HepG2 (cell line): ENCODE measurements around the gene POLR3H. TPM values are rescaled to one million over a fixed set of nuclear protein-coding genes. Genes with fewer than 3 reads are reported as not detected.
A peak's percentile ranks its signal among the peaks of the same experiment; 100 is the strongest.

Source experiments
- CTCF ChIP-seq: sonication (generic); formaldehyde crosslinking; IDR thresholded peaks from 2 replicates; pipeline ENCODE4 v1.5.0; 2020; ENCODE audit warnings: mild to moderate bottlenecking, missing genetic modification reagents, moderate library complexity
- HOXA3 ChIP-seq: sonication (generic); formaldehyde crosslinking; IDR thresholded peaks from 2 replicates; pipeline ENCODE4 v1.5.0; 2020; ENCODE audit warnings: missing genetic modification reagents
- JARID2 ChIP-seq: sonication (generic); formaldehyde crosslinking; IDR thresholded peaks from 2 replicates; pipeline ENCODE4 v1.8.1; 2023; ENCODE audit warnings: missing genetic modification reagents, inconsistent platforms; ENCODE audit not compliant: insufficient replicate concordance
- KDM1A ChIP-seq: IDR thresholded peaks from 2 replicates; pipeline ENCODE4 v1.6.1; 2016; ENCODE audit warnings: missing compliant biosample characterization
- MED1 ChIP-seq: sonication (generic); formaldehyde crosslinking; IDR thresholded peaks from 2 replicates; pipeline ENCODE4 v1.4.0; 2020; ENCODE audit warnings: missing genetic modification reagents
- RBM22 ChIP-seq: fragments of 200-400 bp; formaldehyde crosslinking; optimal IDR thresholded peaks from 2 replicates; pipeline ENCODE3; 2017; ENCODE audit warnings: mild to moderate bottlenecking, low read length, moderate library complexity
- SMAD1 ChIP-seq: sonication (generic); formaldehyde crosslinking; IDR thresholded peaks from 2 replicates; pipeline ENCODE4 v1.4.0; 2020; ENCODE audit warnings: missing genetic modification reagents, low read depth, mild to moderate bottlenecking, borderline replicate concordance
- SPEN ChIP-seq: sonication (generic); formaldehyde crosslinking; IDR thresholded peaks from 2 replicates; pipeline ENCODE4 v1.5.1; 2020; ENCODE audit warnings: low read depth, mild to moderate bottlenecking, missing genetic modification reagents
- TFAP4 ChIP-seq: sonication (generic); IDR thresholded peaks from 2 replicates; pipeline ENCODE4 v1.6.1; 2016; ENCODE audit warnings: low read depth, borderline replicate concordance
- ZEB1 ChIP-seq: IDR thresholded peaks from 2 replicates; pipeline ENCODE4 v1.6.1; 2012; ENCODE audit warnings: mild to moderate bottlenecking, low read depth, inconsistent platforms; ENCODE audit not compliant: insufficient replicate concordance
- ZIK1 ChIP-seq: sonication (generic); formaldehyde crosslinking; IDR thresholded peaks from 2 replicates; pipeline ENCODE4 v1.5.0; 2020; ENCODE audit warnings: mild to moderate bottlenecking, low read depth, missing genetic modification reagents, borderline replicate concordance
- ZNF160 ChIP-seq: sonication (generic); formaldehyde crosslinking; IDR thresholded peaks from 2 replicates; pipeline ENCODE4 v1.8.0; 2022; ENCODE audit warnings: mild to moderate bottlenecking, inconsistent platforms, missing genetic modification reagents
- ZNF20 ChIP-seq: sonication (generic); formaldehyde crosslinking; IDR thresholded peaks from 2 replicates; pipeline ENCODE4 v1.4.0; 2020; ENCODE audit warnings: mild to moderate bottlenecking, moderate library complexity, missing genetic modification reagents
- ZNF296 ChIP-seq: sonication (generic); formaldehyde crosslinking; conservative IDR thresholded peaks from 2 replicates; pipeline ENCODE4 v1.5.0; 2020; ENCODE audit warnings: mild to moderate bottlenecking, missing genetic modification reagents
- ZNF570 ChIP-seq: sonication (generic); formaldehyde crosslinking; IDR thresholded peaks from 2 replicates; pipeline ENCODE4 v1.4.0; 2020; ENCODE audit warnings: mild to moderate bottlenecking, missing genetic modification reagents, borderline replicate concordance
- ZNF75D ChIP-seq: sonication (generic); formaldehyde crosslinking; IDR thresholded peaks from 2 replicates; pipeline ENCODE4 v1.8.1; 2023; ENCODE audit warnings: missing genetic modification reagents, mild to moderate bottlenecking, borderline replicate concordance
- ZNF777 ChIP-seq: sonication (generic); formaldehyde crosslinking; IDR thresholded peaks from 2 replicates; pipeline ENCODE4 v1.4.0; 2020; ENCODE audit warnings: missing genetic modification reagents
- ZNF788 ChIP-seq: sonication (generic); formaldehyde crosslinking; IDR thresholded peaks from 2 replicates; pipeline ENCODE4 v1.5.0; 2020; ENCODE audit warnings: mild to moderate bottlenecking, missing genetic modification reagents, borderline replicate concordance
- polyA plus RNA-seq, 8 experiments: library from polyadenylated mRNA; depleted of rRNA in 3 of 8; stranded (reverse) in 7 of 8; unstranded in 1 of 8; fragments of >200 nt; fragmentation: Illumina TruSeq in 4 of 8; extraction: Trizol in 4 of 8; gene quantifications; 2 replicates each; pipeline versions ENCODE4 v1.2.1 to v1.2.3, GENCODE V29; 2011 to 2016; ENCODE audit warnings: low read depth in 4 of 8, missing spikeins in 1 of 8, mixed read lengths in 1 of 8; ENCODE audit not compliant: insufficient read depth in 1 of 8
- total RNA-seq, 5 experiments: library from RNA; depleted of rRNA; stranded (reverse); fragments of >200 nt; fragmentation: Illumina TruSeq; extraction: Trizol; gene quantifications; 2 replicates each; pipeline ENCODE4 v1.2.3, GENCODE V29; 2016; ENCODE audit warnings: low read depth in 1 of 5
- TF ChIP-seq, protein P1 (sequence below): sonication (generic); formaldehyde crosslinking; IDR thresholded peaks from 2 replicates; pipeline ENCODE4 v1.5.0; 2020; ENCODE audit warnings: mild to moderate bottlenecking, missing genetic modification reagents
- TF ChIP-seq, protein P2 (sequence below): sonication (generic); formaldehyde crosslinking; IDR thresholded peaks from 2 replicates; pipeline ENCODE4 v1.5.1; 2020; ENCODE audit warnings: missing genetic modification reagents, mild to moderate bottlenecking, borderline replicate concordance
- TF ChIP-seq, protein P3 (sequence below): sonication (generic); formaldehyde crosslinking; IDR thresholded peaks from 2 replicates; pipeline ENCODE4 v1.8.0; 2022; ENCODE audit warnings: mild to moderate bottlenecking, missing genetic modification reagents; ENCODE audit not compliant: insufficient replicate concordance

Gene POLR3H
- total and polyA plus RNA-seq, 2 of the 13 experiments (the other 11 are each of a cell fraction or from before 2014, with no cell fraction given): 10.3 to 28.6 TPM

DNA sequence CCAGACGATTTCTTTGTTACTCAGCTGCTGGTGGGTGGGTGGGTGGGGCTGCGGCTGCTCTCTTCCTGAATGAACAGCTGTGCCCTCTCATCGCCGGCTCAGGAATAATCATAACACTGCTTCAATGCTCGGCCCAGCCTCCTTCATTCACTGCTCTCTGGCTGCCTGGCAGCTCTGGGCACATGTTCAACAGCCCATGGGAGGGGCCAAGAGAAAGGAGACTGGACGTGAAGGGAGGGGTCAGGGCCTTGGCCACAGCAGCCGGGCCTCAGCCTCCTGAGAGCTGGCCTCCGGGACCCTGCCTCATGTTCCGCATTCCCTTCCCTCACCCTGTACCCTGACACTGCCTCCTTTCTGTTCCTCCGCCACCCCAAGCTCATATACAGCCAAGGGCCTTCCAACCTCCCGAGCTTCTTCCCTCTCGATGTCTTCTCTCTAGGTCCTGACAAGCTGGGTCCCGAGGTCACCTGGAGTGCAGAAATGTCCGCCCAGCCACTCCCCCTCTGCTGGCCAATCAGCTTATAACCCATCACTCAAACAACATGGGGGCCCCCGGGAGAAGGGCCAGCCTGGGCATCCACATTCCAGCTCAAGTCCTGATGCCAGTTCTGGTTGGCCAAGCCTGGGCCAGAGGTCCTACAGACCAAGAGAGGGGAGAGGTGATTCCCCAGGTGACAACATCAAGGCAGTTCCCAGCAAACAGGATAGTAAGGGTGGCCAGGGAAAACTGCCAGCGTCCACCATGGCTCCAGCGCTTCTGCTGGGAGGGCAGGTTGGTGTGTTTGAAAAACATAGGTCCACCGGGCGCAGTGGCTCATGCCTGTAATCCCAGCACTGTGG lies 13.4 kb upstream of the POLR3H start (continued):
- TF ChIP-seq TFAP4 (peak; percentile 7; the same call in 1 of the 2 replicates), SMAD1 (CRISPR knock-in tag) (no peak), ZNF788 (CRISPR knock-in tag) (no peak), ZNF20 (CRISPR knock-in tag) (no peak), KDM1A (CRISPR knock-in tag) (peak; percentile 9; the same call in 1 of the 2 replicates), MED1 (CRISPR knock-in tag) (0 out of 2 replicates have a peak, but pooled peaks have one; percentile 12), HOXA3 (CRISPR knock-in tag) (peak; percentile 17; the same call in 1 of the 2 replicates), RBM22 (no peak), ZNF570 (CRISPR knock-in tag) (no peak), JARID2 (no peak), SPEN (CRISPR knock-in tag) (no peak), ZNF160 (CRISPR knock-in tag) (no peak), ZNF777 (CRISPR knock-in tag) (0 out of 2 replicates have a peak, but pooled peaks have one; percentile 36), ZNF75D (CRISPR knock-in tag) (no peak), CTCF (CRISPR knock-in tag) (0 out of 2 replicates have a peak, but pooled peaks have one; percentile 10), ZIK1 (CRISPR knock-in tag) (no peak), ZNF296 (CRISPR knock-in tag) (no peak), ZEB1 (peak; percentile 58)
- TF ChIP-seq, protein P1, sequence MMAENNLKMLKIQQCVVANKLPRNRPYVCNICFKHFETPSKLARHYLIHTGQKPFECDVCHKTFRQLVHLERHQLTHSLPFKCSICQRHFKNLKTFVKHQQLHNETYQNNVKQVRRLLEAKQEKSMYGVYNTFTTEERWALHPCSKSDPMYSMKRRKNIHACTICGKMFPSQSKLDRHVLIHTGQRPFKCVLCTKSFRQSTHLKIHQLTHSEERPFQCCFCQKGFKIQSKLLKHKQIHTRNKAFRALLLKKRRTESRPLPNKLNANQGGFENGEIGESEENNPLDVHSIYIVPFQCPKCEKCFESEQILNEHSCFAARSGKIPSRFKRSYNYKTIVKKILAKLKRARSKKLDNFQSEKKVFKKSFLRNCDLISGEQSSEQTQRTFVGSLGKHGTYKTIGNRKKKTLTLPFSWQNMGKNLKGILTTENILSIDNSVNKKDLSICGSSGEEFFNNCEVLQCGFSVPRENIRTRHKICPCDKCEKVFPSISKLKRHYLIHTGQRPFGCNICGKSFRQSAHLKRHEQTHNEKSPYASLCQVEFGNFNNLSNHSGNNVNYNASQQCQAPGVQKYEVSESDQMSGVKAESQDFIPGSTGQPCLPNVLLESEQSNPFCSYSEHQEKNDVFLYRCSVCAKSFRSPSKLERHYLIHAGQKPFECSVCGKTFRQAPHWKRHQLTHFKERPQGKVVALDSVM (CRISPR knock-in tag): peak; percentile 75
- TF ChIP-seq, protein P2, sequence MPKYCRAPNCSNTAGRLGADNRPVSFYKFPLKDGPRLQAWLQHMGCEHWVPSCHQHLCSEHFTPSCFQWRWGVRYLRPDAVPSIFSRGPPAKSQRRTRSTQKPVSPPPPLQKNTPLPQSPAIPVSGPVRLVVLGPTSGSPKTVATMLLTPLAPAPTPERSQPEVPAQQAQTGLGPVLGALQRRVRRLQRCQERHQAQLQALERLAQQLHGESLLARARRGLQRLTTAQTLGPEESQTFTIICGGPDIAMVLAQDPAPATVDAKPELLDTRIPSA (CRISPR knock-in tag): no peak
- TF ChIP-seq, protein P3, sequence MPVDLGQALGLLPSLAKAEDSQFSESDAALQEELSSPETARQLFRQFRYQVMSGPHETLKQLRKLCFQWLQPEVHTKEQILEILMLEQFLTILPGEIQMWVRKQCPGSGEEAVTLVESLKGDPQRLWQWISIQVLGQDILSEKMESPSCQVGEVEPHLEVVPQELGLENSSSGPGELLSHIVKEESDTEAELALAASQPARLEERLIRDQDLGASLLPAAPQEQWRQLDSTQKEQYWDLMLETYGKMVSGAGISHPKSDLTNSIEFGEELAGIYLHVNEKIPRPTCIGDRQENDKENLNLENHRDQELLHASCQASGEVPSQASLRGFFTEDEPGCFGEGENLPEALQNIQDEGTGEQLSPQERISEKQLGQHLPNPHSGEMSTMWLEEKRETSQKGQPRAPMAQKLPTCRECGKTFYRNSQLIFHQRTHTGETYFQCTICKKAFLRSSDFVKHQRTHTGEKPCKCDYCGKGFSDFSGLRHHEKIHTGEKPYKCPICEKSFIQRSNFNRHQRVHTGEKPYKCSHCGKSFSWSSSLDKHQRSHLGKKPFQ (CRISPR knock-in tag): no peak
